Activated naive CD4-positive, alpha-beta T cell treated with anti-CD3 and anti-CD28 coated beads for 36 hours (primary cell): ENCODE data around the gene GCNA. TPM values are rescaled to one million over a fixed set of nuclear protein-coding genes. Genes with fewer than 3 reads are reported as not detected.
"Not testable (repeated sequence)": the region's sequence is repeated elsewhere in the genome, so short reads cannot be mapped to it uniquely, and the experiment has no call there.

Experiments used
- CTCF ChIA-PET: fragments of 350-600 bp; sonication (Branson Sonifier 250); formaldehyde crosslinking; loops from one replicate; lab custom pipeline; 2021; ENCODE audit warnings: antibody characterized with exemption; lab: Charles Lee
- DNase-seq: peaks from one replicate; pipeline ENCODE4 v3.0.0-alpha.2; 2020
- H3K27ac Mint-ChIP-seq: one replicate; pipeline ENCODE4 v1.8.0; 2021; ENCODE audit warnings: mild to moderate bottlenecking, mixed read lengths
- H3K27me3 Mint-ChIP-seq: one replicate; pipeline ENCODE4 v1.8.0; 2021; ENCODE audit warnings: low read depth, mixed read lengths
- H3K36me3 Mint-ChIP-seq: one replicate; pipeline ENCODE4 v1.8.0; 2021; ENCODE audit warnings: low read depth, mixed read lengths
- H3K4me1 Mint-ChIP-seq: one replicate; pipeline ENCODE4 v1.8.0; 2021; ENCODE audit warnings: low read depth, mixed read lengths
- H3K4me3 Mint-ChIP-seq: one replicate; pipeline ENCODE4 v1.8.0; 2021; ENCODE audit warnings: mild to moderate bottlenecking, moderate library complexity, mixed read lengths
- H3K9me3 Mint-ChIP-seq: one replicate; pipeline ENCODE4 v1.8.0; 2021; ENCODE audit warnings: mixed read lengths
- intact Hi-C: fragments of 100-400 bp; cut with micrococcal nuclease; formaldehyde crosslinking; loops from one replicate; pipeline ENCODE4 v1.15.1; 2023
- total RNA-seq, 2 experiments: library from RNA; stranded (reverse); gene quantifications; one replicate each; pipeline ENCODE4 v1.2.3, GENCODE V29; 2021

GCNA gene
- total RNA-seq, 2 experiments from 2014 or later = 2.8 to 2.9 TPM

DNA sequence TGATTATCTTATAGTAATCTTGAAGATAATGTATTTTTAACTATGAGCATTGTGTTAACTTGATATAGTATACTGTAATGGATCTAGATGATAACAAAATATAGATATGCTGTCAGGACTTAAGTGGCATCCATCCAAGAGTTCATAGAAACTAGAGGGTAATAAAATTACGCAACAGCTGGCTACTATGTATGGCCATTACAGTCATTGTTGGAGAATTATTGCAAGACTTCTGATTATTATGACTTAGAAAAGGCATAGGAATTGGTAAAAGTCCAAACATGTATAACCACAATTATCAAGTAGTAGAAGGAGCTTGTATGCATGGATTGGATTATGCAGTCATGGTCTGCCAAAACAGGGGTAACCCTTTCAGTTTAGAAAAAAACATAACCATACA lies 35.8 kb upstream of the GCNA start:
- intact Hi-C loops = loop anchor here (2.0 kb wide), 1 partner anchor 14 kb away; no protein-coding TSS in a partner anchor
- CTCF ChIA-PET = interaction anchor here (0.8 to 1.0 kb wide), 2 partner anchors 9 to 13 kb away, joined by 3 read pairs; no protein-coding TSS in a partner anchor
- no peak for DNase-seq
- H3K9me3 Mint-ChIP-seq = no peaks in the 10 kb centered on the region
- peaks cover 62% of the 10 kb centered on the region for H3K36me3 Mint-ChIP-seq
- H3K4me3 Mint-ChIP-seq = peak overlapping the region; percentile 96
- H3K4me1 Mint-ChIP-seq = peaks cover 66% of the 10 kb centered on the region
- H3K27me3 Mint-ChIP-seq = no peaks in the 10 kb centered on the region
- peak overlapping the region; percentile 93 for H3K27ac Mint-ChIP-seq

GRCh38 chrX:71542825-71543224 lies 35.4 kb upstream of the GCNA start:
- H3K4me1 Mint-ChIP-seq = peaks cover 69% of the 10 kb centered on the region
- CTCF ChIA-PET = interaction anchor here (0.8 to 1.0 kb wide), 2 partner anchors 9 to 12 kb away, joined by 3 read pairs; no protein-coding TSS in a partner anchor
- H3K4me3 Mint-ChIP-seq = peak overlapping the region; percentile 96
- intact Hi-C loops = loop anchor here (2.0 kb wide), 1 partner anchor 14 kb away; no protein-coding TSS in a partner anchor
- peaks cover 60% of the 10 kb centered on the region for H3K36me3 Mint-ChIP-seq
- H3K27ac Mint-ChIP-seq = peak overlapping the region; percentile 93
- no peak for DNase-seq
- no peaks in the 10 kb centered on the region for H3K9me3 Mint-ChIP-seq
- H3K27me3 Mint-ChIP-seq = no peaks in the 10 kb centered on the region

DNA sequence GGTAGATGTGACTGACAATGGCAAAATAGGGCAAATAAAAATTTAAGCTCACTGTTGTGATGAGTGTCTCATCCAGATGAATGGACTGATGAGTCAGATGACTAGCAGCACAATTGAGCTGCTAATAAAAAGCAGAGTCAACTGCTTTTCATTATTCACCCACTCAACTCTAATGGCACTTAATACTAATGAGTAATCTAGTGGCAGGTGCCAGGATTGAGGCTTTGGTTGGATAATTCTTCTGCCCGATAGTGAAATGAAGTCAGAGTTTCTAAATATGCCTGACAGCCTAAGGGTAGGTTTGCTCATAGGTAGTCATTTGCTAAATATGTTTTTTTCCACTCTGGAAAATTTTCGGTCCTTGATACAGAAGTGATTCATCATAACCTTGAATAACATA lies 34.9 kb upstream of the GCNA start:
- H3K36me3 Mint-ChIP-seq = peaks cover 61% of the 10 kb centered on the region
- H3K9me3 Mint-ChIP-seq = no peaks in the 10 kb centered on the region
- no peak for DNase-seq
- H3K4me1 Mint-ChIP-seq = peaks cover 72% of the 10 kb centered on the region
- H3K27me3 Mint-ChIP-seq = no peaks in the 10 kb centered on the region
- CTCF ChIA-PET = interaction anchor here (1.1 kb wide), 1 partner anchor 10 kb away, joined by 4 read pairs; the partner anchor contains the start of gene OGT
- H3K4me3 Mint-ChIP-seq = peak overlapping the region; percentile 96
- peak overlapping the region; percentile 93 for H3K27ac Mint-ChIP-seq
- intact Hi-C loops = loop anchor here (2.0 kb wide), 1 partner anchor 15 kb away; no protein-coding TSS in a partner anchor

GRCh38 chrX:71545364-71545763 lies 32.9 kb upstream of the GCNA start:
- no peak for DNase-seq
- Mint-ChIP-seq H3K36me3 (peaks cover 50% of the 10 kb centered on the region), H3K27ac (peak overlapping the region; percentile 77), H3K27me3 (no peaks in the 10 kb centered on the region), H3K4me3 (no peak overlapping the region), H3K9me3 (no peaks in the 10 kb centered on the region), H3K4me1 (peaks cover 70% of the 10 kb centered on the region)
- intact Hi-C loops = no loop called here
- CTCF ChIA-PET = interaction anchor here (1.3 kb wide), 1 partner anchor 19 kb away, joined by 3 read pairs; no protein-coding TSS in a partner anchor

DNA sequence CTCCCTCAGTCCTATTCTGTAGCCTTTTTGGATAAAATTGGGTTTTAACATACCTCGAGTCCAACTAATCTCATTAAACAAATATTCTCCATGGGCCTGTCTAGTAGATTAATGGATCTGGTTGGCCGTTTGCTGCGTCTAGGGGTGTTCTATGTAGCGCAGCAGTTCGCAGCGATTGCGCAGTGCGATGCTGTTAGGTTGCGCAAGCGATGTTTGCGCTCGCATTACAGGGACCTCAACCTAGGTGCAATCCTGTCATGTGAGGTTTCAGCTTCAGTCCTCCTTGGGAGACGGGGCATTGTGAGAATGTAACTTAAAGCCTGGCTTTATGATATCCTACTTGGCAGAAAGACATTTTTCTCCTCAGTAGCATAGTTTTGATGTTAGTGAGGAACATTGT lies 31.4 kb upstream of the GCNA start:
- DNase-seq = no peak
- Mint-ChIP-seq H3K36me3 (peaks cover 53% of the 10 kb centered on the region), H3K27ac (no peak overlapping the region), H3K4me3 (no peak overlapping the region), H3K9me3 (no peaks in the 10 kb centered on the region), H3K4me1 (peaks cover 63% of the 10 kb centered on the region), H3K27me3 (no peaks in the 10 kb centered on the region)
- intact Hi-C loops = no loop called here
- CTCF ChIA-PET = interaction anchor here (0.6 to 1.3 kb wide), 3 partner anchors 8 to 202 kb away, joined by 3 read pairs; no protein-coding TSS in a partner anchor

GRCh38 chrX:71547339-71547738 lies 30.9 kb upstream of the GCNA start:
- Mint-ChIP-seq H3K4me1 (peaks cover 60% of the 10 kb centered on the region), H3K27me3 (no peaks in the 10 kb centered on the region)

DNA sequence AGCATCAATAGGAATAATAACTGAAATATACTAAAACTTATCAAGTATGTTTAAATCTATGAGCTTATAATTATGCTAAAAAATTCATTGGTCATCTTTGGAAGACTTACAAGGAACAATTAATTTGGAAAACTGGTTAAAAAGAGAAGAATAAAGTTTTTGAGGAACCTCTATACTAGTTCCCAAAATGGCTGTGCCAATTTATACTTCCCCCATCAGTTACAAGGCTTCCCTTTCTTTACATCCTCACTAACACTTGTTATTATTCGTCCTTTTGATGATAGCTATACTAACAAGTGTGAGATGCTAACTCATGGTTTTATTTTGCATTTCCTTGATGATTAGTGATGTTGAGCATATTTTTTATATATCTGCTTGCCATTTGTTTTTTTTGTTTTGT lies 28.3 kb upstream of the GCNA start:
- peak overlapping the region; percentile 53 for H3K27ac Mint-ChIP-seq
- DNase-seq = no peak
- no peak overlapping the region for H3K4me3 Mint-ChIP-seq
- CTCF ChIA-PET = interaction anchor here (0.7 kb wide), 1 partner anchor 59 kb away, joined by 4 read pairs; no protein-coding TSS in a partner anchor
- no peaks in the 10 kb centered on the region for H3K9me3 Mint-ChIP-seq
- H3K27me3 Mint-ChIP-seq = no peaks in the 10 kb centered on the region
- H3K36me3 Mint-ChIP-seq = peaks cover 35% of the 10 kb centered on the region
- peaks cover 44% of the 10 kb centered on the region for H3K4me1 Mint-ChIP-seq
- intact Hi-C loops = no loop called here

More at GRCh38 chrX:71547339-71547738, 30.9 kb upstream of the GCNA start:
- no peak for DNase-seq
- Mint-ChIP-seq H3K27ac (no peak overlapping the region), H3K9me3 (no peaks in the 10 kb centered on the region), H3K36me3 (peaks cover 49% of the 10 kb centered on the region), H3K4me3 (no peak overlapping the region)
- intact Hi-C loops = no loop called here
- CTCF ChIA-PET = no interaction called here

GRCh38 chrX:71550578-71550977 lies 27.7 kb upstream of the GCNA start:
- Mint-ChIP-seq H3K36me3 (peaks cover 38% of the 10 kb centered on the region), H3K4me1 (peaks cover 40% of the 10 kb centered on the region), H3K27ac (peak overlapping the region; percentile 70), H3K4me3 (no peak overlapping the region), H3K27me3 (no peaks in the 10 kb centered on the region), H3K9me3 (no peaks in the 10 kb centered on the region)
- no peak for DNase-seq
- CTCF ChIA-PET = no interaction called here
- intact Hi-C loops = no loop called here

DNA sequence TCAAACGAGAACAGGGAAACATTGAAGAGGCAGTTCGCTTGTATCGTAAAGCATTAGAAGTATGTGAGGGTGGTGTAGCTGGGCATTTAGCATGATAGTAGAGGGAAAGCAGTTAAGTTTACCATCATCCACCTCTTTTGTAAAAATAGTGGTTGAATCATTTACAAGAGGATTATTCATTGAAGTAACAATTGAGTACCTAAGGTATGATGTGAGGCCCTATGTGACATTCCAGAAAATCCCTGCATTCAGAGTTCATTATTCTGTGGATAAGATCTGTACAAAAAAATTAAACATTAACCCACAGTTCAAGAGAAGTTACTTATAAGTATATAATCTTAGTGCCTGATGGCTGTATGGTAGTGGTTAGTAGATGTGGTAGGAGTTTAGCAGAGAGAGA lies 22.2 kb upstream of the GCNA start:
- no peaks in the 10 kb centered on the region for H3K27me3 Mint-ChIP-seq
- no peaks in the 10 kb centered on the region for H3K9me3 Mint-ChIP-seq
- H3K27ac Mint-ChIP-seq = no peak overlapping the region
- peak overlapping the region; percentile 18 for H3K4me3 Mint-ChIP-seq
- peaks cover 4% of the 10 kb centered on the region for H3K4me1 Mint-ChIP-seq
- no peak for DNase-seq
- CTCF ChIA-PET = no interaction called here
- H3K36me3 Mint-ChIP-seq = peaks cover 34% of the 10 kb centered on the region
- intact Hi-C loops = no loop called here

GRCh38 chrX:71558920-71559319 lies 19.3 kb upstream of the GCNA start:
- peaks cover 49% of the 10 kb centered on the region for H3K36me3 Mint-ChIP-seq
- H3K27me3 Mint-ChIP-seq = no peaks in the 10 kb centered on the region
- intact Hi-C loops = no loop called here
- no peaks in the 10 kb centered on the region for H3K9me3 Mint-ChIP-seq
- CTCF ChIA-PET = interaction anchor here (1.0 kb wide), 1 partner anchor 26 kb away, joined by 3 read pairs; the partner anchor contains the start of gene OGT
- no peak for DNase-seq
- no peak overlapping the region for H3K27ac Mint-ChIP-seq
- H3K4me3 Mint-ChIP-seq = no peak overlapping the region
- peaks cover 4% of the 10 kb centered on the region for H3K4me1 Mint-ChIP-seq

DNA sequence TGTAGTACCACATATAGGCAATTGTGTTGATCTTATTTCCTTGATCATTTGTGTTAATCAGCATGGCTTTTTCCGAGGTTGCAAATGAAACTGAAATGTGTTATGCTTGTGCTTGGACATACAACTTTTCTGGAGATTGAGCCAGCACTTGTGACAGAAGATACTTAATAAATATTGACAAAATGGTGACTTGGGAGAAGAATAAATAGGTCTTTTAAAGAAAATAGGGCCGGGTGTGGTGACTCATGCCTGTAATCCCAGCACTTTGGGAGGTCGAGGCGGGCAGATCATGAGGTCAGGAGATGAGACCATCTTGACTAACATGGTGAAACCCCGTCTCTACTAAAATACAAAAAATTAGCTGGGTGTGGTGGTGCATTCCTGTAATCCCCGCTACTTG lies 18.5 kb upstream of the GCNA start:
- H3K27ac Mint-ChIP-seq, H3K9me3 Mint-ChIP-seq, DNase-seq, H3K4me3 Mint-ChIP-seq, H3K27me3 Mint-ChIP-seq, intact Hi-C loops, H3K4me1 Mint-ChIP-seq: not testable (repeated sequence)
- CTCF ChIA-PET = interaction anchor here (0.6 kb wide), 1 partner anchor 58 kb away, joined by 3 read pairs; the partner anchor contains the start of gene CXCR3
- peaks cover 50% of the 10 kb centered on the region for H3K36me3 Mint-ChIP-seq

DNA sequence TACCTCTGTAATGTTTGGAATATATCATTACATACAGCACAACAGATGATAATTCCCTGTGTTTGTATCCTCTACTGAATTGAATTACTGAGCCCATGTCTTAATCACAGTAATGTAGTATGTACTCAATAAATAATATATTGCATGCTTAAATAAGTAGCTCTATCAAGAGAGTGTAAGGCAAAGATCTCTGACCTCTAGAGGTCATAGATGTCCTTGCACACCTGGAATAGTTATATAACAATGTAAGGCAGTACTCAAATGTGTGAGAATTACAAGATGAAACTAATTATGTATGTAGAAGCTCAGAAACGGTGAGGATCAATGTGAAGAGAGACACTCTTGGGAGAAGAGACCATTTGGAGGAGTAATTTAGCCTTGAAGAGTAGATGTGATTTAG lies 14.3 kb upstream of the GCNA start:
- Mint-ChIP-seq H3K4me1 (peaks cover 9% of the 10 kb centered on the region), H3K27me3 (no peaks in the 10 kb centered on the region), H3K27ac (peak overlapping the region; percentile 56), H3K4me3 (no peak overlapping the region), H3K36me3 (peaks cover 45% of the 10 kb centered on the region), H3K9me3 (no peaks in the 10 kb centered on the region)
- no peak for DNase-seq
- intact Hi-C loops = no loop called here
- CTCF ChIA-PET = interaction anchor here (0.6 to 1.7 kb wide), 3 partner anchors 10 to 76 kb away, joined by 3 to 4 read pairs (median 3); no protein-coding TSS in a partner anchor

GRCh38 chrX:71565474-71566041 lies 12.7 kb upstream of the GCNA start:
- Mint-ChIP-seq H3K9me3 (no peaks in the 10 kb centered on the region), H3K27ac (peak overlapping the region; percentile 65), H3K4me3 (no peak overlapping the region), H3K36me3 (peaks cover 39% of the 10 kb centered on the region), H3K4me1 (peaks cover 9% of the 10 kb centered on the region), H3K27me3 (no peaks in the 10 kb centered on the region)
- DNase-seq = no peak
- intact Hi-C loops = no loop called here
- CTCF ChIA-PET = no interaction called here
